ENCODE data around the gene FTO.

- TF ChIP-seq CTCF (IDR thresholded peaks at IDR 0.05), result no peak
- no peak for TF ChIP-seq POLR2A (IDR thresholded peaks at IDR 0.05)
- TF ChIP-seq EP300 (IDR thresholded peaks at IDR 0.05), result no peak
Observed at GRCh38 chr16:53769787-53770186, 65.8 kb downstream of the FTO start.
